NK-92 (cell line): ENCODE results near the gene MYL5.
"Not testable (repeated sequence)": the region's sequence is repeated elsewhere in the genome, so short reads cannot be mapped to it uniquely, and the experiment has no call there.

ENCODE experiments used
- DNase-seq: peaks from one replicate; lab custom pipeline; 2025; ENCODE audit not compliant: unreplicated experiment; lab: John Stamatoyannopoulos, UW

Gene MYL5

GRCh38 chr4:656436-657337 lies 17.7 kb upstream of the MYL5 start:
- DNase-seq, result no peak

DNA sequence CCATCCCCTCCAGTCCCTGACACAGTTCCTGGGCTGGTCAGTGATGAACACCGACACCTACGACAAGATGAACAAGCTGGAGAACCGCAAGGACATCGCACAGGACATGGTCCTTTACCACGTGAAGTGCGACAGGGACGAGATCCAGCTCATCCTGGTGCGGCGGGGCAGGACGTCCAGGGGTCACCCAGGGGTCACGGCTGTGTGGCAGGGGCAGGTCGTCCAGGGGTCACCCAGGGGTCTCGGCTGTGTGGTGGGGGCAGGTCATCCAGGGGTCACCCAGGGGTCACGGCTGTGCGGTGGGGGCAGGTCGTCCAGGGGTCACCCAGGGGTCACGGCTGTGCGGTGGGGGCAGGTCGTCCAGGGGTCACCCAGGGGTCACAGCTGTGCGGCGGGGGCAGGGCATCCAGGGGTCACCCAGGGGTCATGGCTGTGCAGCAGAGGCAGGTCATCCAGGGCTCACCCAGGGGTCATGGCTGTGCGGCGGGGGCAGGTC lies 17.0 kb upstream of the MYL5 start:
- DNase-seq, result no peak

DNA sequence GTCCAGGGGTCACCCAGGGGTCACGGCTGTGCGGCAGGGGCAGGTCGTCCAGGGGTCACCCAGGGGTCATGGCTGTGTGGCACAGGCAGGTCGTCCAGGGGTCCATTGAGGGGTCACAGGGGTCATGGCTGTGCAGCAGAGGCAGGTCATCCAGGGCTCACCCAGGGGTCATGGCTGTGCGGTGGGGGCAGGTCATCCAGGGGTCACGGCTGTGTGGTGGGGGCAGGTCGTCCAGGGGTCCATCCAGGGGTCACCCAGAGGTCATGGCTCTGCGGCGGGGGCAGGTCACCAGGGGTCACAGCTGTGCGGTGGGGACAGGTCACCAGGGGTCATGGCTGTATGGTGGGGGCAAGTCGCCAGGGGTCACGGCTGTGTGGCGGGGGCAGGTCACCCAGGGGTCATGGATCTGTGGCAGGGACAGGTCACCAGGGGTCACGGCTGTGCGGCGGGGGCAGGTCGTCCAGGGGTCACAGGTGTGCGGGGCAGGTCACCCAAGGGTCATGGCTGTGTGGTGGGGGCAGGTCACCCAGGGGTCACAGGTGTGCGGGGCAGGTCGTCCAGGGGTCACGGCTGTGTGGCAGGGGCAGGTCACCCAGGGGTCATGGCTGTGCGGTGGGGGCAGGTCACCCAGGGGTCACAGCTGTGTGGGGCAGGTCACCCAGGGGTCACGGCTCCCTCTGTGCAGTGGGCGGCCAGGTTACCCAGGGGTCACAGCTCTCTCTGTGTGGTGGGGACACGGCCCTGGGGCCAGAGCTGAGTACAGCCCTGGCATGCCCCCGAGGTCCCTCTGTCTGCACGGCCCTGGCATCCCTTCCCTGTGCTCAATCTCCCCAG lies 16.3 kb upstream of the MYL5 start:
- DNase-seq, result no peak

DNA sequence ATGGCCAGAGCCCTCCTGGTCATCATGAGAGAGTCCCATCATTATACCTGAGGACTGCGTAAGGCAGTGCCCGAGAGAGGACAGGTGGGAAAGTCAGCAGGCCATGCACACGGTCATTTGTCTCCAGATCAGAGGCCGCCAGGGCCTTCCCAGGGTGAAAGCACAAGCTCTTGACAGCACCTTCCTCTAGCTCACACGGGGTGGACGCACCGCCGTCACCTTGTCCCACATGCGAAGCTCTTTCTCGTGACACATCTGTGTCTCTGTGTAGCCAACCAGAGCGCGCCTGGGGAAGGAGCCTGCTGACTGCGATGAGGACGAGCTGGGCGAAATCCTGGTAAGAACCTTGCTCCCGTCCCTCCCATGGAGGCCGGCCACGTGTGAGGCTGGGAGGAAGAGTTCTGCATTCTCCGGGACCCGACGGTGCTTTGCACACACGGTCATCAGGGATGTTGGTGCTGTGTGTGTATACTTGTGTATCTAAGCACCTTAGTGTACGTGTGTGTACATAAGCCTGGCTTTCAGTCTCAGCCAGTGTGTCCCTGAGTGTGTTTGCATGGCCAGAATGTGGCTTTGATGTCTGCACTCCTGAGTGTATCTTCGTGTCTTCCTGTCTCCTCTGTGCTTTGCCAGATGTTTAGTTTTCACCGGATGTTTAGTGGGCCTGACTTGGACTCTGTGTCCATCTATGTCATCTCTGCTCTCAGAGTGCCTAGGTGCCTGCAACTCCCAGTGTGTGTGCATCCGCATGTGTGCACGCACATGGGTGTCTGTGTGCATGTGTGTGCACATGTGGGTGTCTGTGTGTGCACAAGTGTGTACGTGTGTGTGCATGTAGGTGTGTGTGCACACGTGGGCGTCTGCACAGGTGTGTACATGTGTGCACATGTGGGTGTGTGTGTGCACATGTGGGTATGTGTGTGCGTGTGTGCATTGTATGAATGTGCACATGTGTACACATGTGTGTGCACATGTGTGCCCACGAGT lies 15.4 kb upstream of the MYL5 start:
- no peak for DNase-seq

GRCh38 chr4:659851-660250 lies 14.5 kb upstream of the MYL5 start:
- DNase-seq, result no peak

DNA sequence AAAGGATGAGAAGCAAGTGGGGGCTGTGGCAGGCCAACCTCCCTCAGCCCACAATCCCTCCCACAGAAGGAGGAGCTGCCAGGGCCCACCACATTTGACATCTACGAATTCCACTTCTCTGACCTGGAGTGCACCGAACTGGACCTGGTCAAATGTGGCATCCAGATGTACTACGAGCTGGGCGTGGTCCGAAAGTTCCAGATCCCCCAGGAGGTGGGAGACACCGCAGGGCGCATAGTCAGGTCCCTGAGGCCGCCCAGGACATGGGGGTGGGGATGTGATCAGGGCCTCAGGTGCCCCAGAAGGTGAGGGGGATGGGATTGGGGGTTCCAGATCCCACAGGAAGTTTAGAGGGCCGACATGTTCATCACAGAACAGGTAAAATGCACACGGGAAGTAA lies 13.9 kb upstream of the MYL5 start:
- DNase-seq, result no peak

GRCh38 chr4:661231-661630 lies 13.1 kb upstream of the MYL5 start:
- no peak for DNase-seq

GRCh38 chr4:661881-662761 lies 12.2 kb upstream of the MYL5 start:
- DNase-seq, result no peak

DNA sequence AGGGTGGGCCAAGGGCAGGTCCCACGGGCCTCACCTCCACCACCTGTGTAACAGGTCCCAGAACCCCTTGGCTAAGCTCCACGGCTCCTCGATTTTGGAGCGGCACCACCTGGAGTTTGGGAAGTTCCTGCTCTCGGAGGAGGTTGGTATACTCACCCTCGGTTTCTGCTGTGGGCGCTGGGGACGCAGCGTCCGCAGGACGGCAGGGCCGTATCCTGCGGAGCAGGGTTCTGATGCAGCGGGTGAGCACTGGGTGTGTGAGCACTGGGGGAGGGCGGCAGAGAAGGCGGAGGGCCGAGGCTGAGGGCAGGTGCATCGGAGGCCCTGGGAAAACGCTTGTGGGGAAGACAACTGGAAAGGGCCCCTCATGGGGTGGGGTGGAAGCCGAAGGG lies 11.3 kb upstream of the MYL5 start:
- DNase-seq, result no peak

DNA sequence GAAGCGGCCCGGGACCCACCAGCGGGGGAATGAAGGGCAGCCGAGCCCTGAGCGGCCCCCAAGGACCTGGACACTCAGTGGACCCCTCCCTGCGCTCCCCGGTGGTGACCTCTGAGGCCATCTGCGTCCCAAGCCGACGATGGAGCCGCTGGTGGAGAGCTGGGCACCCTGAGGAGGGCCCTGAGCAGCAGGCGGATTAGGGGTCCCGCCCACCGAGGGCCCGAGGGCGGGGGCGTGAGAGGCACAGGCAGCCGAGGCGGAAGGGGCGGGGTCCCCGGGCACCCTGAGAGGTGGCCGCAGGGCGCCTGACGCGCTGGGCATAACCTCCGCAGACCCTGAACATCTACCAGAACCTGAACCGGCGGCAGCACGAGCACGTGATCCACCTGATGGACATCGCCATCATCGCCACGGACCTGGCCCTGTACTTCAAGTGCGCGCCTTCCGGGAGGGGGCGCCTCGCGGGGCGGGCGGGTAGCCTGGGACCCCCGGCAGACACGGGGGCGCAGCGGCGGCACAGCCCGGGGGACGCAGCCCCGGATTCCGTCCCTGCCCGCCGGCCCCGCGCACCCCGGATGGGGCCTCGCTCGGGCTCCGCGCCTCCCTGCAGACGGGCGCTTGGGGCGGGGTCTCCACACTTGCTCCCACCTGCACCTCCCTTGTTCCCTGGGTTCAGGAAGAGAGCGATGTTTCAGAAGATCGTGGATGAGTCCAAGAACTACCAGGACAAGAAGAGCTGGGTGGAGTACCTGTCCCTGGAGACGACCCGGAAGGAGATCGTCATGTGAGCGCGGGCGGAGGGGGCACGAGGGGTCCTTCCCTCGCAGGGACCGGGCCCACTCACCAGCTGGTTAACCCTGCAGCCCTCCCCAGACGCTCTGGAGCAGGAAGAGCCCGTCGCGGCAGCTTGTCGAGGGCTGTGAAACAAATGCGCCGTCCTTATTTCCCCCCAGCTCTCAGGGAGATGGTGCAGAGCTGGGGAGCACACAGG lies 10.6 kb upstream of the MYL5 start:
- no peak for DNase-seq

DNA sequence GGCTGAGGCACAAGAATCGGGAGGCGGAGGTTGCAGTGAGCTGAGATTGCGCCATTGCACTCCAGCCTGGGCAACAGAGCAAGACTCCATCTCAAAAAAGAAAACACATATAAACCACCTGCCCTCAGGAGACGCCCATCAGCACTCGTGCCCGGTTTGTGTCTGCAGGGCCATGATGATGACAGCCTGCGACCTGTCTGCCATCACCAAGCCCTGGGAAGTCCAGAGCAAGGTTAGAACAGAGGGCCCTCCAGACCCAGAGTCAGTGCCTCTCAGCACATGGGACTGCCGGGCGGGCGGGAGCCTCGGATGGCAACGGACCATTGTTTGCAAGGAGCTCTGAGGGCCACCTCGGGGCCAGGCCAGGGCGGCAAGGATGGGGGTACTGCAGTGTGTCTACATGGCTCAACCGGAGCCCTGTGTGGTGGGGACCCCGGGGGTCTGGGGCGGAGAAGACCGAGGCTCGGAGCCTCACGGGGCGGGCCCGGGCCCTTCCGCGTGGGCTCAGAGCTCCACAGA lies 9.6 kb upstream of the MYL5 start:
- DNase-seq, result no peak

DNA sequence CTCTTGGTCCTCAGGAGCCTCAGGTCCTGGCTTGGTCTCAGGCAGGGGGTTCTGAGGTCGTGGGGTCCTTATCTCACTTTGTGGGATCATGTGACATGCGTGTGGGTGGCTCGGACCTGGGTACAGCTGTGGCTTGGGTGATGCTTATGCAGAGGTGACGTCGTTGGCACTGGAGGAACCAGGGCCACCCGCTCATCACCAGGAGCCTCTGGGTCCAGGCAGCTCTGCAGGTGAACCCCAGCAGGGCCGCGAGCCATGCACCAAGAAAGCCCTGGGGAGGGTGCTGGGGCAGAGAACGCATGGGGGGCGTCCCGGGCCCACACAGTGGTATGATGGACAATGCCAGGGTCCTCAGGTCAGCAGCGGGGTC lies 9.0 kb upstream of the MYL5 start:
- DNase-seq, result no peak

DNA sequence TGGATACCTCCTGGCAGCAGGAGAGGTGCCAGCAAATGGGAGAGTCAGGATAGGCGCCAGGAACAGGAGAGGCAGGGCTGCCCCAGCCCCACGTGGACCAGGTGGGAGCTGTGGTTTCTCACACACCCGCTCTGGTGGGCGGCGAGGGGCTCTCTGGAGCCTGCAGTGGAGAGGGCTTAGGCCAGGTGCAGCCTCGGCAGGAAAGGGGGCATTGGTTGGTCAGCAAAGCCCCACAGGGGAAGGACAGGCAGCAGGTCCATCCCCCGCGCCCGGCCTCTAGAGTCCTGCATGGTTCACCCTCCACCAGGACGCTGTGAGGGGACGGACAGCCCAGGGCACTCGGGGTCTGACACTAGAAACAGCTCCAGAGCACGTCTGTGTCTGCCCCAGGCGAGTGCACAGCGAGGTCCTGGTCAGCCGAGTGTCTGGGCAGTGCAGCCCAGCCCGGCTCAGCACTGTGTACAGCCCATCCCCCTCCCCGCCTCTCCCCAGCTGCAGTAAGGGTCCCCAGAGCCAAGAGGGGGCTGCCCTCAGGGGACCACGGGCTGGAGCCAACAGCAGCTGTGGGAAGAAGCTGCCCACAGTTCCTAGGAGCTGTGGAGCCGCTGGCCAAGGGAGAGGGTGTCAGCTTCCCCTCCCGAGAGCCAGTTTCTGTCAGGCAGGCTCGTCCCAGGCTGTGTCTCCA lies 8.4 kb upstream of the MYL5 start:
- DNase-seq, result no peak

DNA sequence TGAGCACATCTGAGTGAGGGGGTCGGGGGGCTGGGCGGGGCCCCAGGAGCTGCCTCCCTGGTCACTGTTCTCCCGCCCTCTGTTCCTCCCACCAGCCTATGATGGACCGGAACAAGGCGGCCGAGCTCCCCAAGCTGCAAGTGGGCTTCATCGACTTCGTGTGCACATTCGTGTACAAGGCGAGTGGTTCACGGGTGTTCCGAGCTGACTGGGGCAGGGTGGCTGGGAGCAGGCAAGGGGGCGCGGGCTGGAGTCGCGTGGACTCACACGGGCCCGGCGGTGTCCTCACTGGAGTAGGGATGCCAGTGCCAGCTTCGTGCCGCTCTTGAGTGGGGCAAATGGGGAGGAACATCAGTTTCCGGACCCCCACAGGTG lies 7.9 kb upstream of the MYL5 start:
- DNase-seq, result no peak

DNA sequence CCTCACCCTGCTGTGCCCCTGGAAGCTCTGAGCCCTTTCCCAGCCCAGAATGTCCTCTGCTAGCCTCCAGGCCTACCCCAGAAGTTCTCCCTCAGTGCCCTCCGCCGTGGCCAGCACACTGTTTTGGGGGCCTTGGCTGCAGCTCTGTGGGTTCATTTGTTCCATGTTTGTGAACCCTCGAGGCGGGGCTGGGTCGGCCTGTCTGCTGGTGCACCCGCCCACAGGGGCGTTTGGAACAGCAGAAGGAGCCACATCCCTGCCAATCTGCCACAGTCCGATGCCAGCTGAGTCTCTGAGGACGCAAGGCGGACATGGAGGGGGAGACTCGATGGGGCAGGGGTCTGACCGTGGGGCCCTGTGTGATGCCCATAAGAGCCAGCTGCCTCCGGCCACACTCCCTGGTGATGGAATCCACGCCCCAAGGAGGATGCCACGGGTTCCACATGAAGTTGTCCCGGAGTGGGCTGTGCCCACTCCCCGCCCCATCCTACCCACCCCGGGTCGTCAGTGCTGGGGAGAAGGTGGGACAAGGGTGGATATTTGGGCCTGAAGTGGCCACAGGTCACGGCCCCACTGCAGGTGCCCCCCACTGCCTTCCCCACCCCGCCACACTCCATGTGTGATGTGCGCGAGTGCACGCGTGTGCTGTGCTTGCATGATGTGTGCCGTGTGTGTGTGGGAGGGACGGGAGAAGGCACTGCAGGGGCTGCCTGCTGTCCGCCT lies 7.4 kb upstream of the MYL5 start:
- no peak for DNase-seq

DNA sequence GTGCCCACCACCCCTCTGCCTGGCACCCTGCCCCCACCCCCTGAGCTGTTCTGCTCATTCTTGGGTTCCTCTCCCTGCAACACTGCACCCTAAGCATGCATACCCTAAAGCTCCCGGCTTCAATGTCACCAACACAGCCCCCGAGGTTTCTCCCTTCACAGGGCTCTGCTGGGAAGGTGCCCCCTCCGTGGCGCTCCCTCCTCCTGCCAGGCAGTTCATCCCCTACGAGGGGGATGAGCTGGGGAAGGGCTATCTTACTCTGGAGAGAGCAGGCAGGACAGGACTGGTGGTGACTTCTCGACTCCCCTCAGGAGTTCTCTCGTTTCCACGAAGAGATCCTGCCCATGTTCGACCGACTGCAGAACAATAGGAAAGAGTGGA lies 6.8 kb upstream of the MYL5 start:
- DNase-seq, result no peak

DNA sequence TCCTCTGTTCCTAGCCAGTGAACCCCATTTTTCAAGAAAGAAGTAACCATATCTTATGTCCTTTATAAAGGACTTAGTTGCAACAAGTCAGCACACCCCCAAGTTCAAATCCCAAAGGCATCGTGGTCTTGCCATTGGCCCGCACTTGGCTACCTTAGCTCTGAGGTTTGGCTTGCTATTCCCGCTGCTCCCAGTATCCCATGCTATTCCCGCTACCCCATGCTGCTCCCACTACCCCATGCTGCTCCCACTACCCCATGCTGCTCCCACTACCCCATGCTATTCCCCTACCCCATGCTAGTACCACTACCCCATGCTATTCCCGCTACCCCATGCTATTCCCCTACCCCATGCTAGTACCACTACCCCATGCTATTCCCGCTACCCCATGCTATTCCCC lies 6.1 kb upstream of the MYL5 start:
- not testable (repeated sequence) for DNase-seq
